Measurements from ENCODE around the gene DRD1. TPM values are rescaled to one million over a fixed set of nuclear protein-coding genes. Genes with fewer than 3 reads are reported as not detected.

DRD1 gene
- total RNA-seq, 1 donor from 2014 or later = not detected

DNA sequence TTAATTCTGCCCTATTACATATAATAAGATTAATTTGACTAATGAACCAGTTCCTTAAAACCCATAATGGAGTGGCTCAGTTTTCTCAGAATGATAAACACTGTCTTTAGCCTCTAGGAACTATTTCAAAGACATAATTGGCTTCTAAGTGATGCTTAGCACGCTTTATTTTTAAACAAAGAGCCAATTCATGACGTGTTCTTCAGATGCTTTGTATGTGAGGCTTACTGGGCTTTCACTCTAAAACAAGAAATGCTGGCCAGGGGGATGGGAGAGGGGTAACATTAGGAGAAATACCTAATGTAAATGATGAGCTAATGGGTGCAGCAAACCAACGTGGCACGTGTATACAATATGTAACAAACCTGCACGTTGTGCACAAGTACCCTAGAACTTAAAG is 26.8 kb upstream of the DRD1 start:
- Mint-ChIP-seq H3K36me3 (ENCODE audit: unreplicated experiment) (peaks cover 5% of the 10 kb centered on the region), H3K27ac (ENCODE audit: unreplicated experiment) (no peak overlapping the region), H3K27me3 (ENCODE audit: unreplicated experiment) (no peaks in the 10 kb centered on the region), H3K4me3 (ENCODE audit: unreplicated experiment) (no peak overlapping the region), H3K9me3 (ENCODE audit: unreplicated experiment) (peaks cover 2% of the 10 kb centered on the region), H3K4me1 (ENCODE audit: low read depth, unreplicated experiment) (no peaks in the 10 kb centered on the region)
- TF ChIP-seq, protein P1, sequence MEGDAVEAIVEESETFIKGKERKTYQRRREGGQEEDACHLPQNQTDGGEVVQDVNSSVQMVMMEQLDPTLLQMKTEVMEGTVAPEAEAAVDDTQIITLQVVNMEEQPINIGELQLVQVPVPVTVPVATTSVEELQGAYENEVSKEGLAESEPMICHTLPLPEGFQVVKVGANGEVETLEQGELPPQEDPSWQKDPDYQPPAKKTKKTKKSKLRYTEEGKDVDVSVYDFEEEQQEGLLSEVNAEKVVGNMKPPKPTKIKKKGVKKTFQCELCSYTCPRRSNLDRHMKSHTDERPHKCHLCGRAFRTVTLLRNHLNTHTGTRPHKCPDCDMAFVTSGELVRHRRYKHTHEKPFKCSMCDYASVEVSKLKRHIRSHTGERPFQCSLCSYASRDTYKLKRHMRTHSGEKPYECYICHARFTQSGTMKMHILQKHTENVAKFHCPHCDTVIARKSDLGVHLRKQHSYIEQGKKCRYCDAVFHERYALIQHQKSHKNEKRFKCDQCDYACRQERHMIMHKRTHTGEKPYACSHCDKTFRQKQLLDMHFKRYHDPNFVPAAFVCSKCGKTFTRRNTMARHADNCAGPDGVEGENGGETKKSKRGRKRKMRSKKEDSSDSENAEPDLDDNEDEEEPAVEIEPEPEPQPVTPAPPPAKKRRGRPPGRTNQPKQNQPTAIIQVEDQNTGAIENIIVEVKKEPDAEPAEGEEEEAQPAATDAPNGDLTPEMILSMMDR (IDR thresholded peaks at IDR 0.05; ENCODE audit: partially characterized antibody, unreplicated experiment) = no peak
- DNase-seq = no peak

DNA sequence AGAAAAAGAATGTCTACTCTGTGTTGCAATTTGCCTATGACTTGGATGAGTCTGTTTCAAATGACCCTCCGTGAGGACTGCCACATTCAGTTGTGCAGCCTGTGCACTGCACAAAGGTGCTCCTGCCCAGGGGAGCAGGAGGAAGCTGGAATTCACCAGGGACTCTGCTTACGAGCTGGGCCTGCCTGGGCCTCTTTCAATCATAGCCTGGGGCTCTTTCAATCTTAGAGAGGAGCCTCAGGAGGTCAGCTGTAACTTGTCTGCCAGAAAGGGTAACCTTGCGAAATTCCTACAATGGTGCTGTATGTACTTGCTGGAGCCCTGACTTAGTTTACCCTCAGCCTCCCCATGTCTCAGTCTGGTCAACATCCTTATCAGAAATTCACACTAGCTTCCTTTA is 25.9 kb upstream of the DRD1 start:
- Mint-ChIP-seq H3K4me3 (ENCODE audit: unreplicated experiment) (no peak overlapping the region), H3K27ac (ENCODE audit: unreplicated experiment) (no peak overlapping the region), H3K4me1 (ENCODE audit: low read depth, unreplicated experiment) (no peaks in the 10 kb centered on the region), H3K27me3 (ENCODE audit: unreplicated experiment) (no peaks in the 10 kb centered on the region), H3K36me3 (ENCODE audit: unreplicated experiment) (peaks cover 5% of the 10 kb centered on the region), H3K9me3 (ENCODE audit: unreplicated experiment) (peaks cover 2% of the 10 kb centered on the region)
- DNase-seq = no peak
- TF ChIP-seq, protein P1 (IDR thresholded peaks at IDR 0.05; ENCODE audit: partially characterized antibody, unreplicated experiment) = no peak

DNA sequence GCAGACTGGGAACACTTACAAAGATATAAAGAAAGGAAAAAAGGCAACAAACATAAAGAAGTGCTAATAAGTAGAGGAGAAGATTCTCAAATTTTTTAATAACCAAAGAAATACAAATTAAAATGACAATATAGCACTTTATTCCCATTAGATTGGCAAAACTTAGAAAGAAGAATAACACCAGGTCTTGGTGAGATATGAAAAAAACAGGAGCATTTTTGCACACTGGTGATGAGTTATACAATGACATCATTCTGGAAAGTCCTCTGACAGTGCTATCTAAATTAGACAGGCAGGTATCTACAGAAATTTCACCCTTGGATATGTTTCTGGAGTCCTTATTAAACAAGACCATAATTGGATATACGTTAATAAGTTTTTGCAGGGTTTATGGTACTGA is 24.9 kb upstream of the DRD1 start:
- Mint-ChIP-seq H3K27ac (ENCODE audit: unreplicated experiment) (no peak overlapping the region), H3K27me3 (ENCODE audit: unreplicated experiment) (no peaks in the 10 kb centered on the region), H3K36me3 (ENCODE audit: unreplicated experiment) (no peaks in the 10 kb centered on the region), H3K4me3 (ENCODE audit: unreplicated experiment) (no peak overlapping the region), H3K4me1 (ENCODE audit: low read depth, unreplicated experiment) (no peaks in the 10 kb centered on the region), H3K9me3 (ENCODE audit: unreplicated experiment) (peaks cover 2% of the 10 kb centered on the region)
- TF ChIP-seq, protein P1 (IDR thresholded peaks at IDR 0.05; ENCODE audit: partially characterized antibody, unreplicated experiment) = no peak
- no peak for DNase-seq

DNA sequence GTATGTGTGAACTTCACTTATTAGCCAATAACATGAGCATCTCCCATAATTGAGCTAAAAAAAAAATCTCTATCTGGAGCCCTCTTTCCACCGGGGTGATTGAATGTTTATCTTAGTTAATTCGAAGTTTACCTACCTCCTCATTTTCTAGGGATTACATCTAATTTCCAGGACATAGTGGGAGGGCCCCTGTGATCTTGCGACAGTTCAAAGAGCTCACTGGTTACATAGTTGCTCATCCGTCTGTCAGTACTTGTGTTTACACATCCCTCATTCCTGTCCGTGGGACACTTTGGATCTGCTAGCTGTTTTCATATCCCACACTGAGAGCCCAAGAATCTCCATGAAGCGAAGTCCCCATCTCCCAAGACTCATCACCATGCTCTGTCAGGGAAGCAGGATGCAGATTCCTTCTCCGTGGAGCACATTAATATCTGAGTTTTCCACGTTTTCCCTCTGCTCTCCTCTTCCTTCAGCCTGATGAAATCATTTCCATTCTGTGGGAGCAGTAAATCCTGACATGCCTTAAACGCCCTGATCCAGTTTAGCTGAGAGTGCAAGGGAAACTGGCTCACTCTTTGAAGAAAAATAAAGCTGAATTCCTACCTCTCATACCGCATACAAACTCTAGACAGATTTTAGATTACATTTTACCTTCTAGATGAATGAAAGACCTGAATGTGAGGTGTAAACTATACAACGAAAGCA is 24.2 kb upstream of the DRD1 start:
- DNase-seq = no peak
- Mint-ChIP-seq H3K4me3 (ENCODE audit: unreplicated experiment) (no peak overlapping the region), H3K9me3 (ENCODE audit: unreplicated experiment) (peaks cover 2% of the 10 kb centered on the region), H3K36me3 (ENCODE audit: unreplicated experiment) (no peaks in the 10 kb centered on the region), H3K27me3 (ENCODE audit: unreplicated experiment) (no peaks in the 10 kb centered on the region), H3K4me1 (ENCODE audit: low read depth, unreplicated experiment) (no peaks in the 10 kb centered on the region), H3K27ac (ENCODE audit: unreplicated experiment) (no peak overlapping the region)
- TF ChIP-seq, protein P1 (IDR thresholded peaks at IDR 0.05; ENCODE audit: partially characterized antibody, unreplicated experiment) = no peak

DNA sequence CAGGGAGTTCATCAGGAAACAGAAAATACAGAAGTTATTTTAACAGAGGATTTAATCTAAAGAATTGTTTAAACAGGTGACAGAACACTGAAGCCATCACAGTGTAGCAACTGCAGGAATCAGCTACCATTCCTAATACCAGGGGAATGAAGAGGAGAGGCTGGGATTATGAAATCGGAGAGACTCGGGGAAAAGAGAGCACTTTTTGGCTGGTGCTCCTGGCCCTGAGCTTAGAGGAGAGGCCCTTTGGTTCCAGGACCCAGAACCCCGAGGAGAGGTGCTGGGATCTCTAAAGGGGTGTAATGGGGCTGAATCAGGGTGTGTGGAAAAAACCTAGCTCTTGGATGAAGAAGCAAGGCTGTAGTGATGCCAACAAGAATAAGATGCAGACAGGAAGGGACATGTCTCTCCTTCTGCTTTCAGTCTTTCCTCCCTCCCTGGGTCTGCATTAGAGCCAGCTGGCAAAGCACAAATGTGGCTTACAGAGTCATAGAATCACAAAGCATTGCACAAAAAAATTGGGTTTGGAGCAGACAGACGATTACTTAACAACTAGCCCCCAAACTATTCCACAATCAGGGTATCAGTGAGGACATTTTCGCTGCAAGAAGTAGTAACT is 22.8 kb upstream of the DRD1 start:
- Mint-ChIP-seq H3K27ac (ENCODE audit: unreplicated experiment) (no peak overlapping the region), H3K9me3 (ENCODE audit: unreplicated experiment) (peaks cover 4% of the 10 kb centered on the region), H3K36me3 (ENCODE audit: unreplicated experiment) (no peaks in the 10 kb centered on the region), H3K4me3 (ENCODE audit: unreplicated experiment) (no peak overlapping the region), H3K27me3 (ENCODE audit: unreplicated experiment) (no peaks in the 10 kb centered on the region), H3K4me1 (ENCODE audit: low read depth, unreplicated experiment) (no peaks in the 10 kb centered on the region)
- TF ChIP-seq, protein P1 (IDR thresholded peaks at IDR 0.05; ENCODE audit: partially characterized antibody, unreplicated experiment) = no peak
- DNase-seq = no peak
